MM.1S (cell line): ENCODE results near the gene FLYWCH2.

ENCODE experiments used
- CTCF ChIP-seq: fragments of 300-600 bp; sonication (generic); IDR thresholded peaks from 2 replicates; pipeline ENCODE4 v1.5.1; 2016; ENCODE audit warnings: antibody characterized with exemption, low read length, mixed read lengths
- EZH2 ChIP-seq: fragments of 300-600 bp; sonication (generic); optimal IDR thresholded peaks from 2 replicates; pipeline ENCODE3; 2017; ENCODE audit warnings: low read depth, mild to moderate bottlenecking, antibody characterized with exemption, low read length, mixed read lengths

- TF ChIP-seq CTCF (peak; percentile 94), EZH2 (no peak)
Measured at GRCh38 chr16:2867987-2868789, 14.8 kb upstream of the FLYWCH2 start.
